Endodermal cell (in vitro differentiated cells): ENCODE results near the gene IMMP2L. TPM values are rescaled to one million over a fixed set of nuclear protein-coding genes. Genes with fewer than 3 reads are reported as not detected.

Source experiments
- DNase-seq: peaks from one replicate; pipeline ENCODE4 v3.0.0-alpha.2; 2017
- H3K27ac ChIP-seq: 2 replicates; pipeline ENCODE4 v1.5.1; 2013; ENCODE audit warnings: mild to moderate bottlenecking, low read depth, low read length, moderate library complexity
- H3K27me3 ChIP-seq: 2 replicates; pipeline ENCODE4 v1.6.1; 2013; ENCODE audit warnings: mild to moderate bottlenecking, low read length, moderate library complexity; ENCODE audit not compliant: insufficient read depth, control insufficient read depth, poor library complexity, severe bottlenecking
- H3K36me3 ChIP-seq: 2 replicates; pipeline ENCODE4 v1.7.0; 2013; ENCODE audit warnings: mild to moderate bottlenecking, low read length, moderate library complexity; ENCODE audit not compliant: control insufficient read depth, insufficient read depth
- H3K4me1 ChIP-seq: one replicate; pipeline ENCODE4 v1.7.0; 2013; ENCODE audit warnings: low read length; ENCODE audit not compliant: control insufficient read depth, insufficient read depth
- H3K4me3 ChIP-seq: 2 replicates; pipeline ENCODE4 v1.5.1; 2013; ENCODE audit warnings: mild to moderate bottlenecking, low read length, moderate library complexity
- H3K9ac ChIP-seq: 2 replicates; pipeline ENCODE4 v1.6.1; 2013; ENCODE audit warnings: mild to moderate bottlenecking, low read length, moderate library complexity; ENCODE audit not compliant: poor library complexity, severe bottlenecking; ENCODE audit errors: extremely low read depth
- H3K9me3 ChIP-seq: 2 replicates; pipeline ENCODE4 v1.6.1; 2013; ENCODE audit warnings: mild to moderate bottlenecking, low read length, moderate library complexity; ENCODE audit not compliant: control insufficient read depth
- H3K27ac Mint-ChIP-seq: 2 replicates; pipeline ENCODE4 v1.8.0; 2020; ENCODE audit warnings: mixed read lengths
- H3K27me3 Mint-ChIP-seq: 2 replicates; pipeline ENCODE4 v1.8.0; 2021; ENCODE audit warnings: mild to moderate bottlenecking, mixed read lengths; ENCODE audit not compliant: insufficient read depth
- H3K36me3 Mint-ChIP-seq: 2 replicates; pipeline ENCODE4 v1.8.0; 2020; ENCODE audit warnings: low read depth, mixed read lengths
- H3K4me1 Mint-ChIP-seq: 2 replicates; pipeline ENCODE4 v1.8.0; 2020; ENCODE audit warnings: mixed read lengths
- H3K4me3 Mint-ChIP-seq: 2 replicates; pipeline ENCODE4 v1.8.0; 2020; ENCODE audit warnings: mild to moderate bottlenecking, moderate library complexity, mixed read lengths
- H3K9me3 Mint-ChIP-seq: 2 replicates; pipeline ENCODE4 v1.8.0; 2020; ENCODE audit warnings: mild to moderate bottlenecking, mixed read lengths
- CTCF ChIP-seq: fragments of 200-600 bp; sonication (generic); conservative IDR thresholded peaks from 2 replicates; pipeline ENCODE4 v1.5.0; 2021; ENCODE audit warnings: antibody characterized with exemption, mild to moderate bottlenecking
- WGBS, 2 experiments: methylation state at CpG; one replicate each; pipeline versions ENCODE4 v1.1.5 to v1.1.7; 2013; ENCODE audit warnings: missing lambda C conversion rate in 2 of 2, mixed read lengths in 1 of 2; ENCODE audit not compliant: insufficient coverage in 1 of 2, insufficient read length in 1 of 2; 5-methylcytosine and 5-hydroxymethylcytosine counted together
- total RNA-seq, 2 donors: library from RNA; stranded (reverse); fragmentation: NEBNext Ultra II Directional in 1 of 2; extraction: Animal tissue kit (Norgen Biotek cat#: 25700) in 1 of 2; gene quantifications; 2 replicates in 1 of 2; 3 replicates in 1 of 2; pipeline ENCODE4 v1.2.1, GENCODE V29; 2021

The IMMP2L gene
- total RNA-seq, 2 donors from 2014 or later: 17.7 to 19.4 TPM

GRCh38 chr7:111388016-111388415 is 174.3 kb downstream of the IMMP2L start:
- no peak overlapping the region for H3K9ac ChIP-seq
- no peaks in the 10 kb centered on the region for H3K4me1 ChIP-seq
- TF ChIP-seq CTCF: no peak
- no peak overlapping the region for H3K4me3 ChIP-seq
- no peaks in the 10 kb centered on the region for H3K27me3 Mint-ChIP-seq
- no peaks in the 10 kb centered on the region for H3K9me3 Mint-ChIP-seq
- H3K36me3 Mint-ChIP-seq: no peaks in the 10 kb centered on the region
- H3K27me3 ChIP-seq: no peaks in the 10 kb centered on the region
- H3K27ac ChIP-seq: no peak overlapping the region
- no peaks in the 10 kb centered on the region for H3K9me3 ChIP-seq
- H3K4me1 Mint-ChIP-seq: peaks cover 8% of the 10 kb centered on the region
- H3K36me3 ChIP-seq: no peaks in the 10 kb centered on the region
- WGBS, 2 experiments: 90 to 98% methylated on average over 2 of the region's 2 CpGs
- H3K4me3 Mint-ChIP-seq: no peak overlapping the region
- no peak overlapping the region for H3K27ac Mint-ChIP-seq
- DNase-seq: no peak

DNA sequence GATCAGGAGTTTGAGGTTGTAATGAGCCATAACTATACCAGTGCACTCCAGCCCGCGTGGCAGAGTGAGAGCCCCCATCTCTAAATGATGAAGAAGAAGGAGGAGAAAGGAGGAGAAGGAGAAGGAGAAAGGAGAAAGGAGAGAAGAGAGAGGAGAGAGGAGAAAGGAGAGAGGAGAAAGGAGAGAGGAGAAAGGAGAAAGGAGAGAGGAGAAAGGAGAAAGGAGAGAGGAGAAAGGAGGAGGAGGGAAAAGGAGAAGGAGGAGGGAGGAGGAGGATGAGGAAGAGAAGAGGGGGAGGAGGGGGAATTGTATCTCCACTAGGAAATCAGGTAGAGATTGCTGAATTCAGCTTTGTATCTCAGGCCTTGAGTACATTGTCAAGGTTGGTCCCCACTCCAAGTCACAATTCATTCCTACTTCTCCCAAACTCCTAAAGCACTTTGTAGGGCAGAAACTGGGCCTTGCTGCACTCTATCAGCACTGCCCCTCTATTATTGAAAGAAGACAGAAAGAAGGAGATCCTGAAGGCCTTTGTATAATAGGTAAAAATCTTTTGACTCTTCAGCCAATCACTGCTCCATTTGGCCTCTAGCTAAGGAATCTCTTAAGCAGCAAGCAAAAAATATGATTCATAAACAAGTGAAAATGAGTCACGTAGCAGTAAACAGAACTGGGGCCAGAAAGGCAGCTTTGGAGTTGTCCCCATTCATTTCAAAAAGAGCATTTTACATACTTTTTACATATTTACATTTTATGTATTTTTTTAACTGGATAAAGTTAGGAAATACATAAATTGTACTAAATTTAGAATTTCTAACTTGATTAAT is 178.0 kb downstream of the IMMP2L start:
- Histone ChIP-seq H3K9ac (no peak overlapping the region), H3K27ac (no peak overlapping the region), H3K9me3 (no peaks in the 10 kb centered on the region), H3K36me3 (no peaks in the 10 kb centered on the region), H3K4me3 (no peak overlapping the region), H3K4me1 (no peaks in the 10 kb centered on the region), H3K27me3 (no peaks in the 10 kb centered on the region)
- H3K36me3 Mint-ChIP-seq: no peaks in the 10 kb centered on the region
- H3K27ac Mint-ChIP-seq: no peak overlapping the region
- H3K27me3 Mint-ChIP-seq: no peaks in the 10 kb centered on the region
- no peaks in the 10 kb centered on the region for H3K9me3 Mint-ChIP-seq
- WGBS, 2 experiments: 89 to 95% methylated on average over 3 of the region's 3 CpGs
- H3K4me1 Mint-ChIP-seq: peaks cover 1% of the 10 kb centered on the region
- TF ChIP-seq CTCF: no peak
- H3K4me3 Mint-ChIP-seq: no peak overlapping the region
- DNase-seq: no peak

DNA sequence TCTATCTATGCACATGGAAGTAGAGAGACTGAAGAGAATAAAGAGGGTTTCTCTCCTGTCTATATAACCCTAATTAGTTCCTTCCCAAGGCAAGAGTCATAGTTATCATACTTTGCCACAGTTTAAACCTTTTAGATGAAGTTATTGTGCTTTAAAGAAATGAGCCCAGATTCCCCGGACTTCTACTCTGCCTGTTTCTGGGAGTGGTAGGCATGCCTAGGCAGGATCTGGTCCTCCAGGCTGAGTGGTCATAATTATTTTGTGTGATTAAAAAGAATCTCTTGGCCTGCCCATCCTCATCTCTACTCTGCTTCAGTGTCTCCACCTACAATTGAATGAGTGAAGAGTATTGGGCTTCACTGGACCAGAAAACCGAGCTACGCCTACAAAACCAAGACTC is 179.2 kb downstream of the IMMP2L start:
- H3K9me3 Mint-ChIP-seq: no peaks in the 10 kb centered on the region

More for the DNA sequence above, 179.2 kb downstream of the IMMP2L start:
- Histone ChIP-seq H3K36me3 (no peaks in the 10 kb centered on the region), H3K9me3 (no peaks in the 10 kb centered on the region), H3K27ac (no peak overlapping the region), H3K4me3 (no peak overlapping the region), H3K4me1 (no peaks in the 10 kb centered on the region), H3K9ac (no peak overlapping the region), H3K27me3 (no peaks in the 10 kb centered on the region)
- Mint-ChIP-seq H3K36me3 (no peaks in the 10 kb centered on the region), H3K27me3 (no peaks in the 10 kb centered on the region), H3K27ac (no peak overlapping the region), H3K4me1 (peaks cover 1% of the 10 kb centered on the region), H3K4me3 (no peak overlapping the region)
- no peak for DNase-seq
- 95 to 100% methylated on average over 1 to 3 of the region's 3 CpGs for WGBS, 2 experiments
- TF ChIP-seq CTCF: no peak
